Smooth muscle cell of the umbilical artery (primary cell): ENCODE data around the gene PDE6B. TPM values are rescaled to one million over a fixed set of nuclear protein-coding genes. Genes with fewer than 3 reads are reported as not detected.

ENCODE experiments used
- total RNA-seq: library from RNA; depleted of rRNA; stranded (reverse); fragments of >200 nt; gene quantifications from 2 replicates; pipeline ENCODE4 v1.2.3, GENCODE V29; 2014

PDE6B gene
- total RNA-seq = 0.32 and 1.2 TPM in 2 replicates

DNA sequence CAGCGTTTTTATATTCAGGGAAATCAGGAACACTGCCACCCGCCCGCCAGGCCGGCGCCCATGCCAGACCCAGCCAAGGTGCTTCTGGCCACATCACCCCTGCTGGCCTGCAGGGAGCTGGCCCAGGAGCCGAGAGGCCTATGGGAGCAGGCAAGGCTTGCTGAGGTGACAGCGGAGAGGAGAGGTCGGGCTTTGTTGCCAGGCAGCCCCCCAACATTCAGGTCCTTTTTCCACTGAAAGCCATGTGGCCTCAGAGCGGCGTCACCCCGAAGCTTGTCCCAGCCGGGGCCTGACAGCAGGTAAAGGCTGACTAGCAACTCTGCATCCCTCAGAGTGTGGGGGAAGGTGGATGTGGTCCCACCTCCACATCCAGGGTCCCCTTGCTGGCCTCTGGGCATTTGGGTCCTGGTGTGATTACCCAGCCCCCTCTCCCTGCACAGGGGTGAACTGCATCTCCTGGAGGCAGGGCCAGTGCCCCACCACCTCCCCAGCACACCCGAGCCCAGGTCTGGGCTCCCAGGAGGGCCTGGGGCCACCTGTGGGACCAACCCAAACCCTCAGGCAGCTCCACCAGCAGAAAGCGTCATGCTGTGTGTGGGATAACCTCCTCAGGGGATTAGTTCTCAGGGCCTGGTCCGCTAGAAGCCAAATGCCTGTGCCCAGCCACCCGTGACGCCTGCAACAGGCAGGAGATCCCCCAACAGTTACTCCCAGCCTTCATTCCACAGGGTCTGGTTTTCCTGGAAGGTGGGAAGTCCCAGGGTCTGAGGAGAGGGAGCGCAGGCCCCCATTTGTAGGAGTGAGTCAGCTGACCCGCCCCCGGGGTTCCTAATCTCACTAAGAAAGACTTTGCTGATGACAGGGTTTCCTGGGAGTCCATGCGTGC, at the start of gene PDE6B:
Gene PDE6B, plus strand, starts transcription at position 869 of the 886 bp plus-strand sequence. CDS start 54 bp downstream, outside the sequence.

DNA sequence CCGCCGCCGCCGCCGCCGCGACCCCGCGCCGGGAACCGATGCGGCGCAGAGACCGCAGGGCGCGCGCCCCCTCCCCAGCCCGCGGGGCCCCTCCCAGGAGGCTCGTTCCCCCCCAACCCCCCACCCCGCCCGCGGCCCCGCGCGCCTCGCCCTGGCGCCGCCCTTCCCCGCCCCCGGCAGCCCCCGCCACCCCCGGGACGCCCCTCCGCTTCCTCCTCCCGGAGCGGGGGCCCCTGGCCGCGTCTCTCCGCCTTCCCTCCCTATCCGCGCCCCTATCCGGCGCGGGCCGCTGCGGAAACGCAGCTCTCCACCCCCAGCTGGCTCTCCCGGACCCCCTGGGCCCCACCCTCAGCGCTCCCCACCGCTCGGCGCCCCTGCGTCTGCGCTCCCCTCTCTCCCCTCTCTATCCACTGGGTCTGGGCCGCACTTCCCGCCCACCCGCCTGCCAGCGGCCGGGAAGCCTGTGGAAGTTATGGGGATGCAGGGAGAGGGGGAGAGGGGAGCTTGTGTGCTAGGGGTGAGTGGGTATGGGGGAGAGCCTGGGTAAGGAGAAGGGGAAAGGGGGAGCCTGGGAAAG, 49.0 kb upstream of the PDE6B start, which contains the start of gene TMEM271:
Gene TMEM271, minus strand, starts transcription at position 51 of the 577 bp plus-strand sequence. CDS start 233 bp downstream, outside the sequence.

DNA sequence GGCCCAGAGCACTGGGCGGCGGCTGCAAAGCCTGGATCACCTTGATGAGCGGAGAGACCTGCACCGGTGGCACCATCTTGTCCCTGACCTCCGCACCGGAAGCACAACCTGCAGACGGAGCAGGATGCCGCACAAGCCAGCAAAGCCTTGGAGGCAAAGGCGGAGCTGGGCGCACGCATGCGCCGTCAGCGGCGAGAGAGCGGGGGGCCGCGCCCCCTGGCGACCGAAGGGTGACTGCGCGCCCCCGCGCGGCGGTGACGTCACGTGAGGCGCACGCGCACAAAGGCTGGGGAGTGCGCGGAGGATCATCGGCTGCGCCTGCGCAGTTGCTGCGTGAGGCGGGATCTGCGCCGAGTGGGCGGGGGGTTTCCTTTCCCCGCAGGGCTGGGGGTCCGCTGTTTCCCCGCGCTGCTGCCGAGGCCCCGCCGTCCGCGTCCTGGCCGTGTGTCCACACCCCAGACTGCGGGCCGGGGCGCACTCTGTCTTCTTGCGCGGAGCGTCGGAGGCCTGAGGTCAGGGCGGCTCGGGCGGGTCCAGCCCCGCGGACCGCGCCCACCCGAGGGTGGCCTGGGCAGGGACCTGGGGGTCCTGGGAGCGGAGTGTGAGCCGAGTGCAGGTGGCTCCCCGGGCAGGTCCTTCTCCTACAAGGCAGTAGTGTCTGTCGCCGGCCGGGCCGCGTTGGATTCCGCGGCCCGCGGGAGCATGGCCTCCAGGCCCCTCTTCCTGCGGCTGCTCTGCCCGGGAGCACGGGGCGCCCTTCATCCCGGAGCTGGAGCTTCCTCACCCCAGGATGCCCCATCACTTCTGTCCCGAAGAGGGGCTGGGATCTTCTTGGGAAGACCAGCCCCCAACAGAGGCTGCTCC, 49.0 kb downstream of the PDE6B start, which contains the start of the genes ATP5ME and MYL5:
Gene ATP5ME, minus strand, starts transcription at position 105 of the 864 bp plus-strand sequence. Its CDS starts 29 bp downstream, at position 76.
Gene MYL5, plus strand, starts transcription at position 371 of the 864 bp plus-strand sequence. CDS start 3,485 bp downstream, outside the sequence.

DNA sequence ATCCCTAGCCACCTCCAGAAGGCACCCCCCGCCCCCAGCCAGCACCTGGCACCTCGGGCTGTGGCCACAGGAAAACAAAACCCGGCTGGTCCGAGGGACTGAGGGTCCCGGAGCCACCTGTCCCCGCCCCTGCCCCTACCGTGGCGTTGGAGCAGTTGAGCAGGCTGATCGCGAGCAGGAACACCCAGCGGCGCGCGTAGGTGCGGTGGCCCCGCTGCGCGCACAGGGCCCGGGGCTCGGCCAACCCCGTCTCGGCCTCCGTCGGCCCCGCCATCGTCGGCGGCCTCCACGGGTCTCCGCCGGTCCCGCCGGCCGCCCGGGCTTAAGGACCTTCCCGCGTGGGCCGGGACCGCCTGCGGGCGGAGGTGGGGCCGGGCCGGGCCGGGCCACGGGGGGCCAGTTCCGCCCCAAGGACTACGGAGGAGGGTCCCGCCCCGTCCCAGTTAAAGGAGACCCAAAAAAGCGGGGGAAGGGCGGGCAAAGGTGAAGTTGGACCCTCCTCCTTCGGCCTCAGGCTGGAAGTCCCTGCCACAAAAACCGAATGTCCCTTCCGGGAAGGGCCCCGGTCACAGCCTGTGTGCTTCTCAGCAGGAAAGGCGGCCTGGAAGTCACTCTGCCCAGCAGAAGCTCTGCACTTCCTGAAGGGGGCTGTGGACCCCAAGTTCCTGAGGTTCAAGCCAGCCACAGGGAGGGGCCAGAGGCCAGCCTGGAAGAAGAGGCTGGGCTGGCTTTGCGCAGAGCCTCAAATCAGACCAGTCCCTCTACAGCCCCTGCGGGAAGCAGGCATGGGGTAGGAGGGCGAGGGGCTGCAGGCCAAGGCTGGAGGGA, 63.7 kb downstream of the PDE6B start, which contains the start of gene SLC49A3:
Gene SLC49A3, minus strand, starts transcription at position 298 of the 828 bp plus-strand sequence. Its CDS starts 24 bp downstream, at position 274.

DNA sequence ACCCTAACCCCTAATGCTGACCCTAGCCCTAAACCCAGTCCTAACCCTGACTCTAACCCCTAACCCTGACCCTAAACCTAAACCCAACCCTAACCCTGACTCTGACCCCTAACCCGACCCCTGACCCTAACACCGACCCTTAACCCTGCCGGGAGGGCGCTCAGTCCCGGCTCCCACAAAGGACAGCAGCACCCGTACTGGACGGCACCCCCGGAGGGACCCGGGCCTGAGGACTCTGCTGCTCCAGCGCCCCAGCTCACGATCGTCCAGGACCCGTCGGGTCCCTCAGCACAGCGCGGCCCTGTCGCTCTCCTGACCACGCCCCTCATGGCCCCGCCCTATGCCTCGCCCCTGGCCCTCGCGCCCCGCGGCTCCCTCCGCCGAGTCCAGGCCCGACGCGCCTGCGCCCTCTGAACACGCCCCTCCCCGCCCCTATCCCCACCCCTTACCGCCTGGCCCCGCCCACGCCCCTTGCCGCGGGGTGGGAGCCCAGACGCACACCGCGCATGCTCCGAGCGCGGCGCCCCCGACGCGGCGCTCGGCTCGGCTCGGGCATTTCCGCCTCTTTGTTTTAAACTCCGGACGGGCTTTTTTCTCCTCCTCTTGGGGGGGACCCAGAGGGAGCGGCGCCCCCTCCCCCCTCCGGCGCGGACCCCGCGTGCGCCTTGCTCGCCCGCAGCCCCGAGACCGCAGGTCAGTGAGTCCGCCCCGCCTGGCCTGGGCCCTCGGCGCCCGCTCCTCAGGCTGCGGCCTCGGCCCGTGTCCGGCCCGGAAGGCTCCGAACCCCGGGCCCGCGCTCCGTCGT, 80.1 kb downstream of the PDE6B start, which contains the start of gene PCGF3:
Gene PCGF3, plus strand, starts transcription at position 555 of the 805 bp plus-strand sequence. CDS start 27,849 bp downstream, outside the sequence.

Other genes with a start within 250 kb of the PDE6B start
- 19.0 and 29.8 TPM in 2 replicates for gene ZNF721, start 126.4 kb upstream of the PDE6B start, total RNA-seq
- gene PIGG, start 126.4 kb upstream of the PDE6B start, total RNA-seq = 45.9 and 51.1 TPM in 2 replicates
- gene TMEM271, start 49.3 kb upstream of the PDE6B start, total RNA-seq = not detected in 2 replicates
- 39.6 and 71.6 TPM in 2 replicates for gene ATP5ME, start 48.7 kb downstream of the PDE6B start, total RNA-seq
- 7.5 and 13.7 TPM in 2 replicates for gene MYL5, start 49.0 kb downstream of the PDE6B start, total RNA-seq
- 1.4 and 5.3 TPM in 2 replicates for gene SLC49A3, start 63.6 kb downstream of the PDE6B start, total RNA-seq
- gene PCGF3, start 80.3 kb downstream of the PDE6B start, total RNA-seq = 43.1 and 79.6 TPM in 2 replicates
- gene CPLX1, start 200.6 kb downstream of the PDE6B start, total RNA-seq = not detected in 2 replicates